ENCODE results near the gene LDB1.

The LDB1 gene

GRCh38 chr10:102134416-102134815 is 14.2 kb upstream of the LDB1 start:
- DNase-seq (ENCODE audit: low read depth): no peak

- DNase-seq (ENCODE audit: low read depth): peak; percentile 67
Observed at GRCh38 chr10:102133373-102134195, 13.4 kb upstream of the LDB1 start.

- DNase-seq (ENCODE audit: low read depth): peak; percentile 96
Observed at GRCh38 chr10:102132563-102133372, 12.6 kb upstream of the LDB1 start, which contains the start of gene PPRC1. TSS of gene PPRC1 (plus strand) at chr10:102133040. CDS start at chr10:102133069, 29 bp downstream.

GRCh38 chr10:102132193-102132562 is 12.0 kb upstream of the LDB1 start:
- no peak for DNase-seq (ENCODE audit: low read depth)

- DNase-seq (ENCODE audit: low read depth): no peak
Observed at GRCh38 chr10:102131286-102132170, 11.4 kb upstream of the LDB1 start.

- no peak for DNase-seq (ENCODE audit: low read depth)
Observed at GRCh38 chr10:102123223-102123622, 3.1 kb upstream of the LDB1 start.

- no peak for DNase-seq (ENCODE audit: low read depth)
Observed at GRCh38 chr10:102122450-102122849, 2.3 kb upstream of the LDB1 start.

- DNase-seq (ENCODE audit: low read depth): no peak
Observed at GRCh38 chr10:102121739-102122372, 1.7 kb upstream of the LDB1 start.

- DNase-seq (ENCODE audit: low read depth): no peak
Observed at GRCh38 chr10:102120991-102121738, 997 bp upstream of the LDB1 start.

- DNase-seq (ENCODE audit: low read depth): no peak
Observed at GRCh38 chr10:102119417-102120141, 589 bp downstream of the LDB1 start.

GRCh38 chr10:102118867-102119266 is 1.3 kb downstream of the LDB1 start:
- no peak for DNase-seq (ENCODE audit: low read depth)

- DNase-seq (ENCODE audit: low read depth): peak; percentile 55
Observed at GRCh38 chr10:102117391-102118159, 2.6 kb downstream of the LDB1 start.

- DNase-seq (ENCODE audit: low read depth): no peak
Observed at GRCh38 chr10:102116656-102117055, 3.5 kb downstream of the LDB1 start.

- no peak for DNase-seq (ENCODE audit: low read depth)
Observed at GRCh38 chr10:102115775-102116174, 4.4 kb downstream of the LDB1 start.

GRCh38 chr10:102114861-102115618 is 5.1 kb downstream of the LDB1 start:
- DNase-seq (ENCODE audit: low read depth): peak; percentile 80

GRCh38 chr10:102113956-102114857 is 6.0 kb downstream of the LDB1 start:
- DNase-seq (ENCODE audit: low read depth): no peak

- no peak for DNase-seq (ENCODE audit: low read depth)
Observed at GRCh38 chr10:102113261-102113955, 6.8 kb downstream of the LDB1 start.
